DOHH2 (cell line): Measurements from ENCODE around the gene LRCH1.

ENCODE experiments used
- H3F3A ChIP-seq: fragments of 200-600 bp; sonication (generic), shearing (Covaris generic); 2 replicates; pipeline ENCODE4 v1.6.0; 2016; ENCODE audit warnings: antibody characterized with exemption, mild to moderate bottlenecking; ENCODE audit not compliant: control insufficient read depth, insufficient read depth
- H3K27ac ChIP-seq: fragments of 200-600 bp; sonication (generic); 2 replicates; pipeline ENCODE4 v1.5.1; 2014; ENCODE audit warnings: low read depth, mild to moderate bottlenecking, low read length, moderate library complexity
- H3K27me3 ChIP-seq: fragments of 200-600 bp; sonication (generic); 2 replicates; pipeline ENCODE4 v1.6.1; 2014; ENCODE audit warnings: mild to moderate bottlenecking, low read length, mixed read lengths; ENCODE audit not compliant: control insufficient read depth
- H3K36me3 ChIP-seq: fragments of 200-600 bp; sonication (generic); 2 replicates; pipeline ENCODE4 v1.6.1; 2014; ENCODE audit warnings: mild to moderate bottlenecking, low read length, moderate library complexity, mixed read lengths; ENCODE audit not compliant: control insufficient read depth
- H3K4me1 ChIP-seq: fragments of 200-600 bp; sonication (generic); 2 replicates; pipeline ENCODE4 v1.6.1; 2014; ENCODE audit warnings: mild to moderate bottlenecking, low read length, mixed read lengths; ENCODE audit not compliant: control insufficient read depth
- H3K4me2 ChIP-seq: fragments of 200-600 bp; sonication (generic); 2 replicates; pipeline ENCODE4 v1.6.0; 2014; ENCODE audit warnings: mild to moderate bottlenecking, low read length, moderate library complexity
- H3K4me3 ChIP-seq: fragments of 200-600 bp; sonication (generic); 2 replicates; pipeline ENCODE4 v1.5.1; 2014; ENCODE audit warnings: mild to moderate bottlenecking, low read length, mixed read lengths
- H3K79me2 ChIP-seq: fragments of 200-600 bp; sonication (generic); 2 replicates; pipeline ENCODE4 v1.6.1; 2014; ENCODE audit warnings: mild to moderate bottlenecking, low read length, mixed read lengths; ENCODE audit not compliant: control insufficient read depth
- H3K9me2 ChIP-seq: fragments of 200-600 bp; sonication (generic); replicated peaks from 2 replicates; pipeline ENCODE4 v1.6.1; 2014; ENCODE audit warnings: mild to moderate bottlenecking, low read length, mixed read lengths; ENCODE audit not compliant: control insufficient read depth
- H3K9me3 ChIP-seq: fragments of 200-600 bp; sonication (generic); 2 replicates; pipeline ENCODE4 v1.6.1; 2014; ENCODE audit warnings: antibody characterized with exemption, low read length, mixed read lengths; ENCODE audit not compliant: control insufficient read depth, insufficient read depth
- H4K20me1 ChIP-seq: fragments of 200-600 bp; sonication (generic); 2 replicates; pipeline ENCODE4 v1.6.0; 2014; ENCODE audit warnings: low read depth, mild to moderate bottlenecking, antibody characterized with exemption, low read length, moderate library complexity; ENCODE audit not compliant: control insufficient read depth, insufficient read depth
- EZH2phosphoT487 ChIP-seq: fragments of 200-600 bp; sonication (generic); IDR thresholded peaks from 2 replicates; pipeline ENCODE4 v1.6.1; 2017; ENCODE audit warnings: borderline replicate concordance, mild to moderate bottlenecking, antibody characterized with exemption, low read length, moderate library complexity, mixed read lengths
- TF ChIP-seq, protein P1 (sequence below): fragments of 200-600 bp; sonication (generic); IDR thresholded peaks from one replicate; pipeline ENCODE4 v1.5.1; 2014; ENCODE audit warnings: antibody characterized with exemption, mild to moderate bottlenecking, low read depth, low read length; ENCODE audit not compliant: poor library complexity, severe bottlenecking

The LRCH1 gene

GRCh38 chr13:46550822-46551221, 2.1 kb upstream of the LRCH1 start:
- peaks cover 29% of the 10 kb centered on the region for H3K4me1 ChIP-seq
- TF ChIP-seq, protein P1, sequence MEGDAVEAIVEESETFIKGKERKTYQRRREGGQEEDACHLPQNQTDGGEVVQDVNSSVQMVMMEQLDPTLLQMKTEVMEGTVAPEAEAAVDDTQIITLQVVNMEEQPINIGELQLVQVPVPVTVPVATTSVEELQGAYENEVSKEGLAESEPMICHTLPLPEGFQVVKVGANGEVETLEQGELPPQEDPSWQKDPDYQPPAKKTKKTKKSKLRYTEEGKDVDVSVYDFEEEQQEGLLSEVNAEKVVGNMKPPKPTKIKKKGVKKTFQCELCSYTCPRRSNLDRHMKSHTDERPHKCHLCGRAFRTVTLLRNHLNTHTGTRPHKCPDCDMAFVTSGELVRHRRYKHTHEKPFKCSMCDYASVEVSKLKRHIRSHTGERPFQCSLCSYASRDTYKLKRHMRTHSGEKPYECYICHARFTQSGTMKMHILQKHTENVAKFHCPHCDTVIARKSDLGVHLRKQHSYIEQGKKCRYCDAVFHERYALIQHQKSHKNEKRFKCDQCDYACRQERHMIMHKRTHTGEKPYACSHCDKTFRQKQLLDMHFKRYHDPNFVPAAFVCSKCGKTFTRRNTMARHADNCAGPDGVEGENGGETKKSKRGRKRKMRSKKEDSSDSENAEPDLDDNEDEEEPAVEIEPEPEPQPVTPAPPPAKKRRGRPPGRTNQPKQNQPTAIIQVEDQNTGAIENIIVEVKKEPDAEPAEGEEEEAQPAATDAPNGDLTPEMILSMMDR: no peak
- TF ChIP-seq EZH2phosphoT487: no peak
- 0 out of 2 replicates have a peak, but pooled peaks cover under 1% of the 10 kb centered on the region for H4K20me1 ChIP-seq
- peaks cover 11% of the 10 kb centered on the region for H3K36me3 ChIP-seq
- H3F3A ChIP-seq: peaks cover 11% of the 10 kb centered on the region
- peaks cover 33% of the 10 kb centered on the region for H3K79me2 ChIP-seq
- H3K27me3 ChIP-seq: peaks cover 3% of the 10 kb centered on the region; the same call in 1 of the 2 replicates
- no peak overlapping the region for H3K27ac ChIP-seq
- H3K4me2 ChIP-seq: no peak overlapping the region
- H3K9me2 ChIP-seq: no peaks in the 10 kb centered on the region
- no peak overlapping the region for H3K4me3 ChIP-seq
- no peaks in the 10 kb centered on the region for H3K9me3 ChIP-seq

GRCh38 chr13:46551410-46552302, 1.3 kb upstream of the LRCH1 start:
- H3K9me2 ChIP-seq: no peaks in the 10 kb centered on the region
- peak overlapping the region; percentile 100 for H3K4me2 ChIP-seq
- H3K9me3 ChIP-seq: no peaks in the 10 kb centered on the region
- H3K4me1 ChIP-seq: peaks cover 37% of the 10 kb centered on the region
- peak overlapping the region; percentile 52; the same call in 1 of the 2 replicates for H3K27ac ChIP-seq
- H3K27me3 ChIP-seq: peaks cover 3% of the 10 kb centered on the region; the same call in 1 of the 2 replicates
- H3K4me3 ChIP-seq: peak overlapping the region; percentile 92
- peaks cover 11% of the 10 kb centered on the region for H3K36me3 ChIP-seq
- TF ChIP-seq, protein P1: peak; percentile 89
- TF ChIP-seq EZH2phosphoT487: no peak
- H3F3A ChIP-seq: peaks cover 13% of the 10 kb centered on the region
- H4K20me1 ChIP-seq: peaks cover 9% of the 10 kb centered on the region; the same call in 1 of the 2 replicates
- peaks cover 42% of the 10 kb centered on the region for H3K79me2 ChIP-seq

DNA sequence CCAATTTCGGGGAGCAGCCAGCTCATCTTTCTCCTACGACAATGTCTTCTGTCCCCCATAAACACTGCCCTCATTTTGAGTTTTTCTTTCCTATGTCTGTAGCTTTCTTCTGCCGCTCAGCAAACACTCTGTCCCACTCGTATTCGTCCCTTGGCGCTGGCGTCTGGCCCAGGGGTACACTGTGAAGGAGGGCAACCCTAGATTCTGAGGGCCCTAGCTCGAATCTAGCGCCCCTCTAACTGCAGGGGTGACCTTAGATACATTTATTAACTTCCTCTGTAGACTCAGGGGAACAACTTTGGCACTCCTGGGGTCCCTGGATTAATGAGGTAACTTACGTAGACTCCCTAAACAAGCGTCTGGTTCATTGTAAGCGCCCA, 677 bp upstream of the LRCH1 start:
- TF ChIP-seq, protein P1: no peak
- no peak for TF ChIP-seq EZH2phosphoT487
- H3K9me2 ChIP-seq: no peaks in the 10 kb centered on the region
- H3K9me3 ChIP-seq: no peaks in the 10 kb centered on the region
- H3K4me2 ChIP-seq: peak overlapping the region; percentile 100
- H3K27ac ChIP-seq: peak overlapping the region; percentile 52
- peak overlapping the region; percentile 92 for H3K4me3 ChIP-seq
- H4K20me1 ChIP-seq: peaks cover 13% of the 10 kb centered on the region; the same call in 1 of the 2 replicates
- H3K4me1 ChIP-seq: peaks cover 41% of the 10 kb centered on the region
- peaks cover 11% of the 10 kb centered on the region for H3K36me3 ChIP-seq
- H3F3A ChIP-seq: peaks cover 13% of the 10 kb centered on the region
- H3K27me3 ChIP-seq: peaks cover 3% of the 10 kb centered on the region; the same call in 1 of the 2 replicates
- peaks cover 48% of the 10 kb centered on the region for H3K79me2 ChIP-seq
